Measurements from ENCODE around the gene LPIN3. TPM values are rescaled to one million over a fixed set of nuclear protein-coding genes. Genes with fewer than 3 reads are reported as not detected.

Gene LPIN3
- total RNA-seq, 1 experiment from 2014 or later: 3.8 TPM

DNA sequence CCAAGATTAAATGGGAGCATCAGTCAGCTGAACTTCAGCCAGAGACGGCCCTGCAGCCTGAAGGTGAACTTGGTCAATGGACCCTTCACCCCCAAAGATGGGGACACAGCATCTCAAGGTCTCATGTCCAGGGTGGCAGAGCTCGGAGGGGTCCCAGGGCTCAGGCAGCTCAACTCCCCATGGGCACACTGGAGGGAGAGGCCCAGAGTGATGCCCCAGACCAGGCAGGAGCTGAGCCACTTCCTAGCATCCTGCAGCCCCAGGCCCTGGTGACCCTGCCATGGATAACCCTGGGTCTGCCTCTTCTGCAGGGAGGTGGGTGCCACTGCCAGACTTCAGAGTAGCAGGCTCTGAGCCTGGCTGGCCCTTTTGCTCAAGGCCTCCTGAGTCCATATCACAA is 53.5 kb downstream of the LPIN3 start:
- Histone ChIP-seq H3K23me2 (ENCODE audit: insufficient read length, low read depth, low read length, poor library complexity, severe bottlenecking) (no peaks in the 10 kb centered on the region), H3K18ac (ENCODE audit: insufficient read length, low read depth, low read length) (no peak overlapping the region), H3K9ac (ENCODE audit: extremely low read depth, insufficient read length, low read length) (no peak overlapping the region), H3K79me1 (ENCODE audit: insufficient read depth, low read depth, low read length, poor library complexity, severe bottlenecking) (no peaks in the 10 kb centered on the region), H2BK20ac (ENCODE audit: low read depth, low read length, poor library complexity, severe bottlenecking) (no peak overlapping the region), H2AK5ac (ENCODE audit: insufficient read length, low read length) (no peak overlapping the region), H3K79me2 (ENCODE audit: insufficient read depth, low read length) (no peaks in the 10 kb centered on the region), H3K27ac (ENCODE audit: insufficient read length, low read depth, low read length) (no peak overlapping the region), H2AFZ (ENCODE audit: low read length) (no peak overlapping the region), H3K4me2 (ENCODE audit: insufficient read depth, insufficient read length, low read length) (no peak overlapping the region), H2BK5ac (ENCODE audit: insufficient read length, low read length) (no peak overlapping the region), H3K56ac (ENCODE audit: insufficient read length, low read depth, low read length) (no peak overlapping the region), H4K8ac (replicated peaks; ENCODE audit: insufficient read length, low read depth, low read length) (no peak overlapping the region), H2BK15ac (ENCODE audit: low read depth, low read length) (no peak overlapping the region), H4K5ac (ENCODE audit: insufficient read length, low read depth, low read length) (no peak overlapping the region), H2BK120ac (ENCODE audit: low read depth, low read length, poor library complexity, severe bottlenecking) (no peak overlapping the region), H3T11ph (ENCODE audit: low read length) (no peak overlapping the region), H3K27me3 (ENCODE audit: insufficient read depth, low read length) (no peaks in the 10 kb centered on the region), H3K4ac (ENCODE audit: low read depth, low read length) (no peak overlapping the region), H3K9me3 (ENCODE audit: control insufficient read depth, low read depth, low read length) (no peaks in the 10 kb centered on the region), H3K4me1 (ENCODE audit: insufficient read depth, low read length) (peaks cover 8% of the 10 kb centered on the region; the same call in 1 of the 2 replicates), H4K20me1 (ENCODE audit: control insufficient read depth, insufficient read depth, insufficient read length) (no peaks in the 10 kb centered on the region), H3K14ac (ENCODE audit: insufficient read depth, low read length) (no peak overlapping the region), H3K23ac (ENCODE audit: insufficient read length, low read depth, low read length) (no peak overlapping the region), H4K91ac (ENCODE audit: insufficient read length, low read depth, low read length) (no peak overlapping the region), H2BK12ac (ENCODE audit: insufficient read length, low read depth, low read length) (no peak overlapping the region)
- no peak overlapping the region for H3K27ac Mint-ChIP-seq
- H3K36me3 Mint-ChIP-seq (ENCODE audit: insufficient read depth in 1 of 3, low read depth in 3 of 3): no peaks in the 10 kb centered on the region
- peaks cover 19 to 22% of the 10 kb centered on the region in 2 experiments for H3K4me1 Mint-ChIP-seq
- WGBS (ENCODE audit: extremely low coverage, insufficient read length, low lambda C conversion rate): no CpG with 5 or more reads among the region's 2 CpGs
- H3K27me3 Mint-ChIP-seq (ENCODE audit: low read depth): no peaks in the 10 kb centered on the region; the same call in 1 of the 2 replicates
- H3K4me3 Mint-ChIP-seq: no peak overlapping the region
- no peak for DNase-seq
- no peak for TF ChIP-seq CTCF (conservative IDR thresholded peaks at IDR 0.05)
- H3K9me3 Mint-ChIP-seq: no peaks in the 10 kb centered on the region

All from H9 (cell line).